HUES64 (cell line): Measurements from ENCODE around the gene ING1.
"Not testable (repeated sequence)": the region's sequence is repeated elsewhere in the genome, so short reads cannot be mapped to it uniquely, and the experiment has no call there.

Experiments
- H3K27ac ChIP-seq: 2 replicates; pipeline ENCODE4 v1.7.0; 2013; ENCODE audit warnings: low read depth, low read length, inconsistent platforms
- H3K27me3 ChIP-seq: 2 replicates; pipeline ENCODE4 v1.6.1; 2013; ENCODE audit warnings: mild to moderate bottlenecking, low read length; ENCODE audit not compliant: insufficient read depth
- H3K36me3 ChIP-seq: 2 replicates; pipeline ENCODE4 v1.6.1; 2013; ENCODE audit warnings: mild to moderate bottlenecking, low read length; ENCODE audit not compliant: insufficient read depth
- H3K4me1 ChIP-seq: 2 replicates; pipeline ENCODE4 v1.6.1; 2013; ENCODE audit warnings: mild to moderate bottlenecking, low read length, moderate library complexity; ENCODE audit not compliant: insufficient read depth
- H3K4me3 ChIP-seq: 2 replicates; pipeline ENCODE4 v1.5.1; 2013; ENCODE audit warnings: mild to moderate bottlenecking, low read length, moderate library complexity
- H3K9ac ChIP-seq: 2 replicates; pipeline ENCODE4 v1.6.1; 2013; ENCODE audit warnings: mild to moderate bottlenecking, low read depth, low read length
- H3K9me3 ChIP-seq: 2 replicates; pipeline ENCODE4 v1.6.1; 2013; ENCODE audit warnings: low read depth, low read length; ENCODE audit not compliant: insufficient read depth
- WGBS: fragments of 150-250, 120-280 bp; methylation state at CpG from one replicate; pipeline ENCODE4 v1.1.7; 2013; ENCODE audit warnings: missing lambda C conversion rate; 5-methylcytosine and 5-hydroxymethylcytosine counted together

Gene ING1

DNA sequence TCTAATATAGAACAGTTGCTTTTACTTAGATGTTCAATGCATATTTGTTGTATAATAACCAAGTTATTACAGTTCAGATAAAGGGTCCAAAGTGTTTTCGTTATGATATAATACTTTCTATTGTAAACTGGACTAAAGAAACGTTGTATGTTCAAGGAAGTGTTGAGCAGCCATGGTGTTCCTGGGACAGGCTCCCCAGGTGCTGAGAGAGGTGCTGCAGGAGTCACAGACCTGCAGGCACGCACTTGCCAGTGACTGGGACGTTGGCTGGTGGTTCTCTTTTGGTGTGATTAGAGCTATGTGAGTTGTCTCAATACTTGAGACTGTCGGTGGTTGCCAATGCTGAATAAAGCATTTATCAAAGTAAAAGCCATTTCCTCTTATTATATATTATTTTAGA is 9.5 kb downstream of the ING1 start:
- no peak overlapping the region for H3K4me3 ChIP-seq
- H3K27me3 ChIP-seq, result no peaks in the 10 kb centered on the region
- H3K9me3 ChIP-seq, result no peaks in the 10 kb centered on the region
- H3K27ac ChIP-seq, result no peak overlapping the region
- 89% methylated on average over 4 of the region's 5 CpGs for WGBS
- H3K36me3 ChIP-seq, result peaks cover 28% of the 10 kb centered on the region
- H3K4me1 ChIP-seq, result 0 out of 2 replicates have a peak, but pooled peaks cover 1% of the 10 kb centered on the region
- H3K9ac ChIP-seq, result no peak overlapping the region

DNA sequence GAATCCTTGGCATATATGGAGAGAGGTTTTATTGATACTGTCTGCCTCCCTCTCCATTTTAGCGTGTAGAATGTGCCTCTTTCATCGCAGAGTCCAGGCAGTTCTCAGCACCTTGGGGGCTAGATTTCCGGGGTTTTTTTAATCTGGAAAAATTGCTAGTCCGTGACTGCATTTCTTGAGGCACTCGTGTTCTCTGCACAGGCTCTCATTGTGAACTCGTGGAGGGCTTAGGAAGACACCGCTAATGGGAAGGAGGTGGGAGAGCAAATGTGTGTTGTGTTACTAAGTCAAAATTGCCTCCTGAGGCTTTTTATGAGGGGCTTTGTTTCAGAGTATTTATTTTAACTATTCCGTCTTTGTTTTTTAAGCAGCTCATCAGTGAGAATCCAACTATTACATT is 10.1 kb downstream of the ING1 start:
- 90% methylated on average over 8 of the region's 8 CpGs for WGBS
- H3K9me3 ChIP-seq, result no peaks in the 10 kb centered on the region
- peaks cover 28% of the 10 kb centered on the region for H3K36me3 ChIP-seq
- H3K4me1 ChIP-seq, result no peaks in the 10 kb centered on the region
- no peak overlapping the region for H3K4me3 ChIP-seq
- H3K9ac ChIP-seq, result no peak overlapping the region
- no peak overlapping the region for H3K27ac ChIP-seq
- H3K27me3 ChIP-seq, result no peaks in the 10 kb centered on the region

- not testable (repeated sequence) for H3K4me3 ChIP-seq, H3K27me3 ChIP-seq, H3K27ac ChIP-seq, H3K9ac ChIP-seq, H3K4me1 ChIP-seq, H3K9me3 ChIP-seq, H3K36me3 ChIP-seq
- WGBS, result 95% methylated on average over 6 of the region's 6 CpGs
Measured at GRCh38 chr13:110726153-110726552, 12.7 kb downstream of the ING1 start.

DNA sequence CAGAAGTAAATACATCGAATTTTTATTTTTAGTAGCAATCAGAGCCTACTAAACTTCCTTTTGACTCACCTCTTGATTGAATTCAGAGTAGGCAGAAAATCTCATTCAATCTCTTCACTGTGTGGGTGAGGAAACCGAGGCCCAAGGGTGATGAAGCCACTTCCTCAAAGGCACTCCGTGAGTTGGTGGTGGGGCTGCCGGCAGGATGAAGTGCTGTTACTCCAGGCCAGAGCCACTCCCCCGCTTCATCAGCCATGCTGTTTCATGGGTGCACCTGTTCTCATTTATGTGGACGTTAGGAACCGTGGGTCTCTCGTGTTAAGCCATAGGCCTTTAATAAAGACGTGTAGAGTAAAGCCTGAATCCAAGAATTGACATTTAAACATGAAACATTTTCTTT is 13.2 kb downstream of the ING1 start:
- 97% methylated on average over 9 of the region's 9 CpGs for WGBS
- Histone ChIP-seq H3K9ac (no peak overlapping the region), H3K4me3 (no peak overlapping the region), H3K9me3 (no peaks in the 10 kb centered on the region), H3K4me1 (no peaks in the 10 kb centered on the region), H3K36me3 (peaks cover 4% of the 10 kb centered on the region), H3K27ac (no peak overlapping the region), H3K27me3 (no peaks in the 10 kb centered on the region)

- Histone ChIP-seq H3K27ac (no peak overlapping the region), H3K9me3 (no peaks in the 10 kb centered on the region), H3K27me3 (no peaks in the 10 kb centered on the region), H3K4me3 (no peak overlapping the region), H3K4me1 (no peaks in the 10 kb centered on the region), H3K36me3 (no peaks in the 10 kb centered on the region), H3K9ac (no peak overlapping the region)
- 98% methylated on average over 3 of the region's 3 CpGs for WGBS
Measured at GRCh38 chr13:110731072-110731471, 17.6 kb downstream of the ING1 start.

- no peak overlapping the region for H3K27ac ChIP-seq
- H3K9ac ChIP-seq, result no peak overlapping the region
- H3K27me3 ChIP-seq, result no peaks in the 10 kb centered on the region
- H3K4me1 ChIP-seq, result no peaks in the 10 kb centered on the region
- 93% methylated on average over 4 of the region's 5 CpGs for WGBS
- H3K36me3 ChIP-seq, result no peaks in the 10 kb centered on the region
- H3K9me3 ChIP-seq, result peaks cover 4% of the 10 kb centered on the region
- H3K4me3 ChIP-seq, result no peak overlapping the region
Measured at GRCh38 chr13:110734561-110734960, 21.1 kb downstream of the ING1 start.

DNA sequence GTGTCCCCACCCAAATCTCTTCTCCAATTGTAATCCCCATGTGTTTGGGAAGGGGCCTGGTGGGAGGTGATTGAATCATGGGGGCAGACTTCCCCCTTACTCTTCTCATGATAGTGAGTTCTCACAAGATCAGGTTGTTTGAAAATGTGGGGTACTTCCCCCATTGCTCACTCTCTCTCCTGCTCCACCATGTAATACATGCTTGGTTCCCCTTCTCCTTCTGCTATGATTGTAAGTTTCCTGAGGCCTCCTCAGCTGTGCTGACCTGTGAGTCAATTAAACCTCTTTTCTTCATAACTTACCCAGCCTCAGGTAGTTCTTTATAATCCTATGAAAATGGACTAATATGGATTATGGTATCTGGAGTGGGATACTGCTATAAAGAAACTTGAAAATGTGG is 24.1 kb downstream of the ING1 start:
- no peak overlapping the region for H3K4me3 ChIP-seq
- H3K36me3 ChIP-seq, result no peaks in the 10 kb centered on the region
- no peaks in the 10 kb centered on the region for H3K4me1 ChIP-seq
- no peak overlapping the region for H3K9ac ChIP-seq
- no peak overlapping the region for H3K27ac ChIP-seq
- H3K27me3 ChIP-seq, result no peaks in the 10 kb centered on the region
- H3K9me3 ChIP-seq, result peaks cover 9% of the 10 kb centered on the region

- WGBS, result 90% methylated on average over 1 of the region's 1 CpG
Measured at GRCh38 chr13:110743687-110744086, 30.2 kb downstream of the ING1 start.

DNA sequence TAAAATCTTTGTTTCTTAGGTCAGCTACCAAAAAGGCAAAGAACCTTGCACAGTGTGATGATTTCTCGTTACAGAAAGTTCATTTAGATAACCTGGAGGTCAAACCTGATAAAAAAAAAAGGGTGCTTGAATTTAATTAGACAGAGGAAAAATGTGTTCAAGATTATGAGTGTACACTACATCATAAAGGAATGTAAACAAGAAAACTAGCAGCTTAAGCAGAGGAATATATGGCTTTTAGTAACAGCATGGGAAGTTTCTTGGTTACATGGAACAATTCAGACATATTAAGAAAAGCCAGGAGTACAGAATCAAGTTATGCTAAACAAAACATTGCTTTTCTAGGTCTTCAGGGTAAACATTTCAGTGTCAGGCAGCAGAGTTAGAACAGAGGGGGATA is 32.9 kb downstream of the ING1 start:
- WGBS, result 100% methylated on average over 1 of the region's 1 CpG
- Histone ChIP-seq H3K27ac (no peak overlapping the region), H3K4me3 (no peak overlapping the region)

More at GRCh38 chr13:110743687-110744086, 30.2 kb downstream of the ING1 start:
- H3K9ac ChIP-seq, result no peak overlapping the region
- H3K27me3 ChIP-seq, result no peaks in the 10 kb centered on the region
- no peak overlapping the region for H3K4me3 ChIP-seq
- peaks cover 9% of the 10 kb centered on the region; the same call in 1 of the 2 replicates for H3K4me1 ChIP-seq
- no peak overlapping the region for H3K27ac ChIP-seq
- H3K9me3 ChIP-seq, result peaks cover 23% of the 10 kb centered on the region
- H3K36me3 ChIP-seq, result no peaks in the 10 kb centered on the region

GRCh38 chr13:110748271-110748670 is 34.8 kb downstream of the ING1 start:
- peaks cover 31% of the 10 kb centered on the region for H3K9me3 ChIP-seq
- H3K36me3 ChIP-seq, result peaks cover 3% of the 10 kb centered on the region; the same call in 1 of the 2 replicates
- H3K4me1 ChIP-seq, result peaks cover 9% of the 10 kb centered on the region; the same call in 1 of the 2 replicates
- no peak overlapping the region for H3K4me3 ChIP-seq
- H3K27me3 ChIP-seq, result no peaks in the 10 kb centered on the region
- no peak overlapping the region for H3K9ac ChIP-seq
- 70% methylated on average over 4 of the region's 4 CpGs for WGBS
- H3K27ac ChIP-seq, result no peak overlapping the region

More for the DNA sequence above, 32.9 kb downstream of the ING1 start:
- Histone ChIP-seq H3K9ac (no peak overlapping the region), H3K27me3 (no peaks in the 10 kb centered on the region), H3K4me1 (peaks cover 9% of the 10 kb centered on the region; the same call in 1 of the 2 replicates), H3K36me3 (peaks cover 3% of the 10 kb centered on the region; the same call in 1 of the 2 replicates), H3K9me3 (peaks cover 30% of the 10 kb centered on the region)

DNA sequence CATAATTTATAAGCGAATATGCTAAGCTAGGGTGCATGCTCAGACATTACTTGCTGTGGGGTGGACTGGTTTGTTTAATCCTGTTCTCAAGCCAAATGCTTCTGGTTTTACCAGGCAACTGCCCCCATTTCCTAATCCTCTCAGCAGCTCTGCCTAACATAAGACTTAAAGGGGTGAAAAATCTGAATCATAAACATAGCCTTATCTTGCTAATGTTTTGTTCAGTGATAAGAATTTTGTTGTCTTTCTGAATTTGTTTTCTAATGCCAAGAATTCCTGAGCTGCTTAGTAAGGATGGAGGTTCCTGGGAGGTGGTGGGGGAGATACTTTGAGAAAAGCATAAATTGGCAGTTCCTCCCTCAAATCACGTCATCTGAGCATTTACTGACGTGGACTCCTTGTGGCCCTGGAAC is 42.7 kb downstream of the ING1 start:
- H3K27ac ChIP-seq, result peak overlapping the region; percentile 47; the same call in 1 of the 2 replicates
- H3K4me1 ChIP-seq, result peaks cover 19% of the 10 kb centered on the region
- H3K9ac ChIP-seq, result no peak overlapping the region
- H3K36me3 ChIP-seq, result no peaks in the 10 kb centered on the region
- H3K4me3 ChIP-seq, result no peak overlapping the region
- no peaks in the 10 kb centered on the region for H3K27me3 ChIP-seq
- H3K9me3 ChIP-seq, result peaks cover 15% of the 10 kb centered on the region; the same call in 1 of the 2 replicates
- 72% methylated on average over 3 of the region's 3 CpGs for WGBS

DNA sequence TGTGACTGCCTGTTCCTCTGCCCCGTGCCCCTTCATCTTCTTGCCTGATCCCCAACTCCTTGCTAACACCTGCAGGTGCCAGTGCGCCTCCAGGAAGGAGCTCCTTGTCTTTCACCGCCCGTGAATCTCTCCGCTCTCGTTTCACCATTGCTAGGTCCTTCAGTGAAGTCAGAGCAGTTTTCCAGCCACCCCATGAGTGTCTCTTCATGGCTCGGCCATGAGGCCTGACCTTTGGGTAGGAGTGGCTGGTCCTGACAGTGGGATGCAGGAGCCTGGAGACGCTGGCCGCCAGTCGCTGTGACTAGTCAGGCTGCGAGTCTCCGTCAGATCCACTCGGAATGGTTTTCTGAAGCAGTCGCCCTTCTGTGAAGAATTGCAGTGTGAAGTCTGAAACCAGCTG is 43.8 kb downstream of the ING1 start:
- H3K36me3 ChIP-seq, result no peaks in the 10 kb centered on the region
- H3K4me1 ChIP-seq, result peaks cover 19% of the 10 kb centered on the region
- H3K4me3 ChIP-seq, result no peak overlapping the region
- H3K9me3 ChIP-seq, result peaks cover 4% of the 10 kb centered on the region; the same call in 1 of the 2 replicates
- no peak overlapping the region for H3K27ac ChIP-seq
- 90% methylated on average over 14 of the region's 14 CpGs for WGBS
- no peaks in the 10 kb centered on the region for H3K27me3 ChIP-seq
- H3K9ac ChIP-seq, result no peak overlapping the region
